ENCODE measurements around the gene STARD13. TPM values are rescaled to one million over a fixed set of nuclear protein-coding genes. Genes with fewer than 3 reads are reported as not detected.
A peak's percentile ranks its signal among the peaks of the same experiment; 100 is the strongest.

STARD13 gene
- total RNA-seq, 1 experiment from 2014 or later = 35.1 TPM

DNA sequence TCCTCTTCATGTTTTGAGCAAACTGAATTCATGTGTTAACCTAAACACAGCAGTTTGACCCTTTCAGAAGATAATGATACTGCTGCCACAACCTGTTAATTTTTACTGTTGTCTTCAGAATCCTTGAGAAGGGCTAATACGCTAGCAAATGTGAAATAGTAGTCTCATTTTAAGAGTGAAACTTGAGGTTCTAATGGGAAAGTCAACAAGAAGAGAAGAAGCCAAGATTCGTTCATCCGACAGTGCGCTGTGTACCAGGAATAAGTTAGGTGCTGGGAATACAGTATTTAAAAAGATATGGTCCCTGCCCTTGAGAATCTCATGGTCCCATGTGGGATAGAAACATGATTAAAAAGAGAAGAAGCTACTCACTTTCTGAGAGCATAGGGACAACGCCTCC lies 134.9 kb downstream of the STARD13 start:
- H3K36me3 ChIP-seq = peaks cover 4% of the 10 kb centered on the region
- DNase-seq = no peak
- no peaks in the 10 kb centered on the region for H3K27me3 ChIP-seq
- no peak overlapping the region for H3K4me3 ChIP-seq
- H3K27ac ChIP-seq = no peak overlapping the region
- peaks cover 7% of the 10 kb centered on the region for H3K4me1 ChIP-seq
- H3K9me3 ChIP-seq (replicated peaks) = 0 out of 2 replicates have a peak, but pooled peaks cover 3% of the 10 kb centered on the region

DNA sequence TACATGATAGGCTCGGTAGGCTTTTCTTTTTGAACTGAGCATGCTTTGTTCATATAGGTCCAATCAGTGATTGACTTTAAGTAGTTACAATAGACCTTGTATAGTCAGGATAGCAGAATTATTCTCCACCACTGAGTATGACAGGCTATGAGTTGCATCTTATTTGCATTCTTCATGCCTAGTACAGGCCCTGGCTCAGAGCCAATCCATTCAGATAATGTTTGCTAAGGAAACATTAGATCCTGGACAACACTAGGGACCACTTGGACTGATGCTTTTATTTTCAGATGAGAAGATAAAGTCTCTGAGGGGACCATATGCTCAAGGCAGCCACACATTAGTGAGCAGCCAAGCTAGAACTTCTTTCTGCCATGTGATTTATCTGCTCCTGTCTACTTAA lies 135.4 kb downstream of the STARD13 start:
- no peaks in the 10 kb centered on the region for H3K27me3 ChIP-seq
- no peak overlapping the region for H3K4me3 ChIP-seq
- DNase-seq = peak; percentile 59 to 73
- H3K27ac ChIP-seq = no peak overlapping the region
- peaks cover 7% of the 10 kb centered on the region for H3K4me1 ChIP-seq
- H3K9me3 ChIP-seq (replicated peaks) = 0 out of 2 replicates have a peak, but pooled peaks cover 3% of the 10 kb centered on the region
- H3K36me3 ChIP-seq = peaks cover 4% of the 10 kb centered on the region; the same call in 1 of the 2 replicates

DNA sequence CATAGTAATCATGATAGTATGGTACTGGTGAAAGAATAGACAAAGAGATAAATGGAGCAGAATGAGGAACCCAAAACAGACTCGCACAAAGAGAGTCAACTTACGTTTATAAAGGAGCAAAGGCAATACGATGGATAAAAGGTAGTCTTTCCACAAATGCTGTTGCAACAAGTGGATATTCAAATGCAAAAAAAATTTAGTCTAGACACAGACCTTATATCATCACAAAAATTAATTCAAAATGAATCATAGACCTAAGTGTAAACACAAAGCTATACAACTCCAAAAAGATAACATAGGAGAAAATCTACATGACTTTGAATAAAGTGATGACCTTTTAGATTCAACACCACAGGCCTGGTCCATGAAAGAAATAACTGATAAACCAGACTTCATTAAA lies 137.7 kb downstream of the STARD13 start:
- no peak for DNase-seq
- Histone ChIP-seq H3K36me3 (peaks cover 7% of the 10 kb centered on the region), H3K27me3 (no peaks in the 10 kb centered on the region)

DNA sequence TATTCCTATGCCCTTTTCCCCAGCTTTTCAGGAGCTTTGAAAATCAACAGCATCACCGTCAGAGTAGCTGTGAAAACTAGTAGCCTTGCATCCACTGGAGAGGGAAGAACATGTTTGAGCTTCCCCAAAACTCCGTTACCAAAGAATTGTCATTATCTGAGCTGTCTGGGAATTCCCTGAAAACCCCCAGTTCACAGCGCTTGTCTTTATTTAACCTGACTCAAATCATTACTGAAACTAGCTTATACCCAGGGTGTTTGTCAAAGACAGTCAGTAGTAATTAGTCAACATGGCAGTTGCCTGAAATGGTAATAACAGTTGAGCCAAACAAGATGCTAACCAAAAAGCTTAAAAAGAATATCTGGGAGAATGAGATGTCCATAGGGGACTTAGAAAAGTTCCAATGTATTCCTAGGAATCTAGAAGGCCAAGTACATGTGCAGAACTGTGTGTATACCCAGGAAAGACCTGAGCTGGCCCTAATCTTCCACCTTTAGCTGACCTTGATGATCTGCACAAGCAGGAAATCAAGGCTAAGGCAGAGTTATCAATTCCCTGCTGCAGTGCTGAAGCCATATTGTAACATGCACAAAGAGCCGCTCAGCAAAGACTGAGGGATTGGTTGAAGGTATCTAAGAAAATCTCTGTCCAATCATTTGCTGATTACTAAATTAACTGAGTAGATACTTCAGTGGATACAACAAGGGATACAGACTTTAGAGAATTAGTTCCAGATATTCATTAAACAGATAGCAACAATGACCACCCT lies 138.5 kb downstream of the STARD13 start:
- Histone ChIP-seq H3K4me1 (peaks cover 7% of the 10 kb centered on the region), H3K4me3 (no peak overlapping the region), H3K27ac (no peak overlapping the region)

More for the DNA sequence above, 137.7 kb downstream of the STARD13 start:
- Histone ChIP-seq H3K4me1 (peaks cover 7% of the 10 kb centered on the region), H3K9me3 (replicated peaks) (0 out of 2 replicates have a peak, but pooled peaks cover 3% of the 10 kb centered on the region), H3K4me3 (no peak overlapping the region), H3K27ac (no peak overlapping the region)

DNA sequence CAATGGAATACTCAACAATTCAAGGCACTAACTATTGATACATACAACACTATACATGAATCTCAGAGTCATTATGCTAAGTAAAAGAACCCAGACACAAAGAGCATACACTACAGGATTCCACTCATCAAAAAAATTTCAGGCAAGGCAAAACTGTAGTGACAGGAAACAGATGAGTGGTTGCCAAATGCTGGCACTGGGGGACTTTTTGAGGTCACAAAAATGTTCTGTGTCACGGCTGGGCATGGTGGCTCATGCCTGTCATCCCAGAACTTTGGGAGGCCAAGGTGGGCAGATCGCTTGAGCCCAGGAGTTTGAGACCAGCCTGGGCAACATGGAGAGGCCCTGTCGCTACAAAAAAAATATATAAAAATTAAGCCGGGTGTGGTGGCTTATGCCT lies 139.9 kb downstream of the STARD13 start:
- Histone ChIP-seq H3K4me1 (peaks cover 11% of the 10 kb centered on the region), H3K36me3 (peaks cover 13% of the 10 kb centered on the region), H3K27ac (no peak overlapping the region), H3K4me3 (no peak overlapping the region), H3K9me3 (replicated peaks) (0 out of 2 replicates have a peak, but pooled peaks cover 3% of the 10 kb centered on the region), H3K27me3 (no peaks in the 10 kb centered on the region)
- DNase-seq = no peak

More for the DNA sequence above, 138.5 kb downstream of the STARD13 start:
- Histone ChIP-seq H3K9me3 (replicated peaks) (0 out of 2 replicates have a peak, but pooled peaks cover 3% of the 10 kb centered on the region), H3K27me3 (no peaks in the 10 kb centered on the region), H3K36me3 (peaks cover 13% of the 10 kb centered on the region)
- DNase-seq = no peak

DNA sequence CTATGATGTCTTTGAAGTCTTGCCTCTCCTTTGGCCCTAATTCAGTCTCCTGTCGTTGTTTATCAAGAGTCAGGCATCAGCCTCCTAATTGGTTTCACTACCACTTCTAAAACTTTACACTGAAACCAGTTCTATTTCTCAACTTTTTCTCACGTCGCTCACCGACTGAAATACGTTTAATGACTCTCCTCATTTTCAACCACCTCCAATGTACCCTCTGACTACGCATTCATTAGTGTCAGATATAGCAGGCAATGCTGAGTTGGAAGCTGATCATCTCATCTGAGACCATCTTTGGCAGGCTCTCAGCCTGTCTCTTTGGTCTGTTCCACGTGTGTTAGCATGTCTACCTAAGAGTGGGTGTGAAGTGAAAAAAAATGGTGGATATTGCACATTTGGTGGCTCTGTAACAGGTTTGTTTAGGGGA lies 141.2 kb downstream of the STARD13 start:
- no peak for DNase-seq
- Histone ChIP-seq H3K4me1 (peaks cover 18% of the 10 kb centered on the region), H3K4me3 (no peak overlapping the region), H3K27me3 (no peaks in the 10 kb centered on the region), H3K27ac (no peak overlapping the region), H3K9me3 (replicated peaks) (0 out of 2 replicates have a peak, but pooled peaks cover 3% of the 10 kb centered on the region), H3K36me3 (peaks cover 13% of the 10 kb centered on the region)

DNA sequence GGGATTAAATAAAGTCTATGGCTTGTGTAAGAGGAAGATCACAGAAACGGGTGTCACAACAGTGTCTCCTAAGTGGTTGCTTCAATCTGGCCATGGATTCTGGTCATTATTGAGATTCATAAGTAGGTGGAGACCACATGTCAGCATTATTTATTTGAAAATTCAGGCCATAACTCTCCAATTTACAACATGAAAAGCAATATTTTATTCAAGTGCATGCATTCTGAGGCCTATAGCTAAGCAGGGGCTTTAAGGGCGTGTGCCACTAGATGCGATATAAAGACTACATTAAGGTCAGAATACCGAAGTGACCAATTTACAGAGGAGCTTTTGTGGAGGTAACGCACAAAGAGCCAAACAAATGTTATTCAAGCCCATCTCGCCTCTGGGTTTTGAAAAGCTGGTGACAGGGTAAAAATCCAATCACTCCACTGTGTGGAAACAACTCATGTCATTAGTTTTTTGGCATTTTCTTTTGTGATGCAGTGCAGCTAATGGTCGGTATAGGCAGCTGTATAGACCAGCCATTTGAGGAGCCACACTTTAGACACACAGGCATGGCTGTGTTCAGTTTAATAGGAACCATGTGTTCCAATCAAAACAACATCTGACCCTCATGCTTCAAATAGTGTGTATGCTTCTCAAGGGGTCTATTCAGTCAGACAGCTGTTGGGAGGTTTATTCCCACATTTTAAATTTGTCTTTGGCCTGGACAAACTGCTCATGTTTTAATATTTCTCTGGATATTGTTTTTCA lies 145.6 kb downstream of the STARD13 start:
- Histone ChIP-seq H3K27me3 (no peaks in the 10 kb centered on the region), H3K9me3 (replicated peaks) (no peaks in the 10 kb centered on the region), H3K4me1 (peaks cover 43% of the 10 kb centered on the region), H3K36me3 (peaks cover 26% of the 10 kb centered on the region), H3K27ac (peak overlapping the region; percentile 98), H3K4me3 (no peak overlapping the region)
- peak; percentile 51 to 89 for DNase-seq

DNA sequence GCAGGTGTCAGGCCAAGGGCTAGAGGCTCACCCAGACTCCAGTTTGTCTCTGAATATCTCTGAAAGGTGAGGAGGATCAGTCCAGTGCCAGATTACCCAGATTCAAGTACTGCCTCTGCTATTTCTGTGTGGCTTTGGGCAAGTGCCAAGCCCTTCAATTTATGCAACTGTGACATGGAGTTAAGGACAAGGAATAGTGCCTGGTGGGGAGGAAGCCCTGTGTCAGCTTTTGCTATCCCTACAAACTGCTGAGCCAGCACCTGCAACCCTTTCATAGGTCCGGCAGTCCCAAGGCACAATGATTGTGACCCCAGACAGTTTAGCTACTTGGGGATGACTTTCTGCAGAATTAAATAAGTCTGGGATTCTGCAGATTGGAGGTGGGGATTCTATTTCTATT lies 146.4 kb downstream of the STARD13 start:
- Histone ChIP-seq H3K4me1 (peaks cover 43% of the 10 kb centered on the region), H3K27me3 (no peaks in the 10 kb centered on the region), H3K9me3 (replicated peaks) (no peaks in the 10 kb centered on the region), H3K36me3 (peaks cover 29% of the 10 kb centered on the region), H3K4me3 (no peak overlapping the region), H3K27ac (peak overlapping the region; percentile 98)
- peak; percentile 78 to 90 for DNase-seq

DNA sequence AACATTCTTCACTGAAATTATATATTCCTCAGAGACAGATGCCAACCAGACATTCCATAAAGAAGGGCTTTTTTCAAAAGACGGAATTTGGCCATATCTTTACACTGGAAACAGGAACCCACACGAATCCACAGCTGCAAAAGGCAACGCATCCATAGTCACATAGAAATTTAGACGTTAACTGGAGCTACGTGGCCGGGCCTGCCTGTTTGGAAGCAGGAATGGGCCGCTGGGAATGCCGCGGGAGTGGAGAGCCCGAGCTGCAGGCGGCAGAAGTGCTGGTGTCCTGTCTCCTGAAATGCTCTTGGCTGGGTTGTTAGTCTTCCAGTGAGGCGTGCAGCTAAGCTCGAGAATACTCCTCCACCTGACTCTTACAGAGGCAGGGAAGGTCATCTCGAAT lies 147.1 kb downstream of the STARD13 start:
- DNase-seq = peak; percentile 86 to 89
- H3K9me3 ChIP-seq (replicated peaks) = no peaks in the 10 kb centered on the region
- peaks cover 43% of the 10 kb centered on the region for H3K4me1 ChIP-seq
- no peaks in the 10 kb centered on the region for H3K27me3 ChIP-seq
- H3K4me3 ChIP-seq = peak overlapping the region; percentile 18
- peak overlapping the region; percentile 98 for H3K27ac ChIP-seq
- peaks cover 29% of the 10 kb centered on the region for H3K36me3 ChIP-seq

DNA sequence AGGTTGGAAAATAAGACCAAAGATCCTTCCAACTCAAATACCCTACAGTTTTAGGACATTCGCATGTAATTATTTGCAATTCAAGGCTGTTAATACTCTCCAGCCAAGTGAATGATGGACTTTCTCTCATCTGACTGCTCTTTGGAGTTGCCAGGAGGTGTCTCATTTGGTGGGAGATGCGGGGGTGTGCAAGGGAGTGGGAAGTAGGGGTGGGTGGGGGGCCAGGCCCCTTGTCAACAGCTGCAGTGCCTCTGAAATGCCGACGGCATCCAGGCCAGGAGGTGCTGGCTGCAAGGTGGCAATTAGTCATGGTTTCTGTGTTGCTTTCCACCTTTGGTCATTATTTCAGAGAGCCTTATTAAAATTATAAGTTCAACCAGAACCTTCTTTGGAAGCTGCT lies 147.8 kb downstream of the STARD13 start:
- H3K4me1 ChIP-seq = peaks cover 43% of the 10 kb centered on the region
- H3K27me3 ChIP-seq = no peaks in the 10 kb centered on the region
- H3K4me3 ChIP-seq = peak overlapping the region; percentile 18; the same call in 1 of the 2 replicates
- H3K36me3 ChIP-seq = peaks cover 24% of the 10 kb centered on the region
- H3K9me3 ChIP-seq (replicated peaks) = no peaks in the 10 kb centered on the region
- DNase-seq = peak; percentile 93 to 95
- peak overlapping the region; percentile 98 for H3K27ac ChIP-seq

DNA sequence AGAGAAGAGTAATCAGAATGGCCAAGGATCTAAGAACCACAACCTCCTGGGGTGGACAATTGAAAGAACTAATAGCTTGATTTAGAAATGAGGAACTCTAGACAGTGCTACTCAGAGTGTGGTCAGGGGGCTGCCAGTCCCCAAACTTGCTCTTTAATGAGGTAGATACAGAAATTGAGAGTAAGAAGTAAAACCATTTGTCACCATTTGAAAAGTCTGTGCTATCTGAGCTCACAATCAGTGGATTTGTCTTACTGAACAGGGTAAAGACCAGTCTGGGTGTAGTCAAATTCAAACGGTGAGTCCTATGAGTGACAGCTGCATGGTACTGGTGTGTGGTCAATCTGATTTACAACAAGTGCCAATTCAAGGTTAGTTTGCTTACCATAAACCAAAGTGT lies 150.5 kb downstream of the STARD13 start:
- no peaks in the 10 kb centered on the region for H3K27me3 ChIP-seq
- DNase-seq = no peak
- H3K4me1 ChIP-seq = peaks cover 32% of the 10 kb centered on the region
- no peak overlapping the region for H3K4me3 ChIP-seq
- H3K27ac ChIP-seq = no peak overlapping the region
- no peaks in the 10 kb centered on the region for H3K9me3 ChIP-seq (replicated peaks)
- peaks cover 21% of the 10 kb centered on the region for H3K36me3 ChIP-seq

DNA sequence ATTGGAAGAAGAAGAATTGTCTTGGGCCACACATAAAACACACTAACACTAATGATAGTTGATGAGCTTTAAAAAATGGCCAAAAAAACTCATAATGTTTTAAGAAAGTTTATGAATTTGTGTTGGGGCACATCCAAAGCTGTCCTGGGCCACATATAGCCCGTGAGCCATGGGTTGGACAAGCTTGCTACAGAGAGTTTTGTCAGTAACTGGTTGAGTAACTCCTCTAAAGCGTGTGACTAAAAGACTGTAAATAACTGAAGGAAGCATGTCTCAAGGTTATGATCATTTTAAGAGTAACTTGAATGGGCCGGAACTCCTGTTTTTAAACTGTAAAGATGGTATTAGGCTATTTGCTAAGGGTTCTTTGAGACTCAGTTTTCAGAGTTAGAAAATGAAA lies 151.3 kb downstream of the STARD13 start:
- Histone ChIP-seq H3K9me3 (replicated peaks) (no peaks in the 10 kb centered on the region), H3K27me3 (no peaks in the 10 kb centered on the region), H3K36me3 (peaks cover 22% of the 10 kb centered on the region), H3K27ac (no peak overlapping the region), H3K4me1 (peaks cover 23% of the 10 kb centered on the region), H3K4me3 (no peak overlapping the region)
- no peak for DNase-seq

DNA sequence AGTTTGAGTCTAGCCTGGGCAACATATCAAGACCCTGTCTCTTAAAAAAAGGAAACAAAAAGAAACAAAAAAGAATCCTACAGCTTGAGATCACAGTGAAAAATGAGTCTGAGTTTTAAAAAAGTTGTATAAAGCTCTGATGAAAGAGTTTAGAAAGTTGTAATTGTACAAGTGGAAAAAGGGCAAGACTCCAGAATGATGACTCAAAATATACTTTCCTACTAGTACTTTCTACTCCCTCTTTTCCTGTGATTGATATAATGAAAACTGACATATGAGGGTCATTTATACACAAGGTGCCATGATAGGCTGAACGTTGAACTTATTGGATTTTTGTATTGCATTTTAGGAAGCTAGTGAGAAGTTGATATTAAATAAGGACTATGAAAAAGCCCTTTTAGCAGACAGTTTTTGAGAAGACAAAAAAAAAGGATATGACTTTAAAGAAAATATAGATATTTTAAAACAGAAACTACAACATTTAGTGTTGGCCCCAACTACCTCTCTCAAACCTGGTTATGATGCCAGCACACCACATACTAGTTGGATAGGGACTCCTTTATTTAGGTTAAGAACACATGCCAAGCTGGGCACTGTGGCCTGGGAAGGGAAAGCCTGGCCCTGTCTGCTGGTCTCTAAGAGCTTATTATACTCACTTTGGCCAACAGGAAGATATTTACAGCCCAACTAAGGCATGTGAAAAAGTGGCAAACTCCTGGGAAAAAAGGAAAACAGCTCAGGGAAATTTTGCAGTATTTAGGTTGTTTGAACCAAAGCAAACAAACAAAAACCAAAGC lies 152.7 kb downstream of the STARD13 start:
- H3K27me3 ChIP-seq = no peaks in the 10 kb centered on the region
- no peak overlapping the region for H3K27ac ChIP-seq
- H3K36me3 ChIP-seq = peaks cover 30% of the 10 kb centered on the region
- H3K4me3 ChIP-seq = no peak overlapping the region
- no peak for DNase-seq
- H3K4me1 ChIP-seq = peaks cover 17% of the 10 kb centered on the region
- no peaks in the 10 kb centered on the region for H3K9me3 ChIP-seq (replicated peaks)

DNA sequence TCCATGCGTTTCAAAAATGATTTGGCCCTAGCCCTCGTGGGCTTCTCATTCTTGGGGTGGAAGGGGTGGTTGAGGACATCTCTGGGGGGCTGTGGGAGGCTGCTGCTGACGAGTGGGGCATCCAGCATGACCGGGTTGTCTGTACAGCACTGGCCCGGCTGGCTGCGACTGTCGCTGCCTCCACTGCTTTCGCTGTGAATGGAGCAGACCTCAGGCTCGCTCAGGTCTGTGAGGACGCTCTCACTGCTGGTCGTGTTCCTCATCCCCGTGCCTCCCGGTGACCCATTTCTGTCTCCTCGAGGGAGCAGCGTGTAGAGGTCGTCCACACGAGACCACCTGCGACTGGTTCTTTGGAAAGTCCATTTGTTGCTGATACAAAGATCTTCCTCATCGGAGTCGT lies 155.7 kb downstream of the STARD13 start:
- Histone ChIP-seq H3K4me3 (no peak overlapping the region), H3K27me3 (no peaks in the 10 kb centered on the region), H3K36me3 (peaks cover 23% of the 10 kb centered on the region; the same call in 1 of the 2 replicates), H3K9me3 (replicated peaks) (no peaks in the 10 kb centered on the region), H3K27ac (no peak overlapping the region), H3K4me1 (peaks cover 30% of the 10 kb centered on the region)
- no peak for DNase-seq

Data from SJCRH30 (cell line).